HG03280 (cell line): ENCODE data around the gene PPP1R12C.
"Not testable (repeated sequence)": the region's sequence is repeated elsewhere in the genome, so short reads cannot be mapped to it uniquely, and the experiment has no call there.

Experiments
- ATAC-seq: cut with Tn5 transposase; IDR thresholded peaks from one replicate; pipeline ENCODE4 v1.9.1; 2021; ENCODE audit warnings: mild to moderate bottlenecking, moderate library complexity; ENCODE audit not compliant: unreplicated experiment

The PPP1R12C gene

GRCh38 chr19:55112246-55112776 lies 5.1 kb downstream of the PPP1R12C start:
- no peak for ATAC-seq

- no peak for ATAC-seq
Measured at GRCh38 chr19:55111238-55111831, 6.1 kb downstream of the PPP1R12C start.

GRCh38 chr19:55109527-55110291 lies 7.7 kb downstream of the PPP1R12C start:
- ATAC-seq: no peak

GRCh38 chr19:55107252-55107651 lies 10.2 kb downstream of the PPP1R12C start:
- ATAC-seq: not testable (repeated sequence)

- ATAC-seq: no peak
Measured at GRCh38 chr19:55106591-55106990, 10.8 kb downstream of the PPP1R12C start.

GRCh38 chr19:55105237-55105636 lies 12.2 kb downstream of the PPP1R12C start:
- no peak for ATAC-seq

- no peak for ATAC-seq
Measured at GRCh38 chr19:55103190-55103589, 14.2 kb downstream of the PPP1R12C start.

GRCh38 chr19:55101261-55101660 lies 16.2 kb downstream of the PPP1R12C start:
- ATAC-seq: no peak

- ATAC-seq: no peak
Measured at GRCh38 chr19:55099557-55100506, 17.6 kb downstream of the PPP1R12C start.

GRCh38 chr19:55098716-55099556 lies 18.5 kb downstream of the PPP1R12C start:
- no peak for ATAC-seq

GRCh38 chr19:55097864-55098715 lies 19.3 kb downstream of the PPP1R12C start:
- ATAC-seq: no peak

GRCh38 chr19:55096061-55096701 lies 21.3 kb downstream of the PPP1R12C start:
- ATAC-seq: no peak

- no peak for ATAC-seq
Measured at GRCh38 chr19:55095260-55096060, 22.0 kb downstream of the PPP1R12C start.

GRCh38 chr19:55094456-55095259 lies 22.8 kb downstream of the PPP1R12C start:
- ATAC-seq: no peak

- ATAC-seq: no peak
Measured at GRCh38 chr19:55092423-55093318, 24.8 kb downstream of the PPP1R12C start.

- ATAC-seq: no peak
Measured at GRCh38 chr19:55091955-55092354, 25.5 kb downstream of the PPP1R12C start.
